NT2/D1 (cell line): ENCODE data around the gene GAK.

Experiments
- SUZ12 ChIP-seq: IDR thresholded peaks from 2 replicates; pipeline ENCODE4 v1.6.1; 2011; ENCODE audit not compliant: insufficient read length, insufficient read depth; ENCODE audit errors: extremely low read depth
- YY1 ChIP-seq: IDR thresholded peaks from 2 replicates; pipeline ENCODE4 v1.6.1; 2011; ENCODE audit not compliant: insufficient read length, insufficient read depth
- ZNF274 ChIP-seq: IDR thresholded peaks from 2 replicates; pipeline ENCODE4 v1.6.1; 2011; ENCODE audit warnings: mild to moderate bottlenecking, low read depth, low read length

- TF ChIP-seq ZNF274 (no peak), YY1 (no peak), SUZ12 (no peak)
Measured at GRCh38 chr4:896216-896615, 35.9 kb downstream of the GAK start.
